HUES48 (cell line): Measurements from ENCODE around the gene BICD1.
"Not testable (repeated sequence)": the region's sequence is repeated elsewhere in the genome, so short reads cannot be mapped to it uniquely, and the experiment has no call there.

Experiments used
- H3K27ac ChIP-seq: one replicate; pipeline ENCODE4 v1.7.0; 2013; ENCODE audit warnings: low read depth, low read length, inconsistent platforms
- H3K27me3 ChIP-seq: 2 replicates; pipeline ENCODE4 v1.6.1; 2013; ENCODE audit warnings: mild to moderate bottlenecking, low read length; ENCODE audit not compliant: control insufficient read depth, insufficient read depth
- H3K36me3 ChIP-seq: 2 replicates; pipeline ENCODE4 v1.6.1; 2013; ENCODE audit warnings: low read length; ENCODE audit not compliant: control insufficient read depth, insufficient read depth
- H3K4me1 ChIP-seq: 2 replicates; pipeline ENCODE4 v1.6.1; 2013; ENCODE audit warnings: mild to moderate bottlenecking, low read length; ENCODE audit not compliant: control insufficient read depth, insufficient read depth
- H3K4me3 ChIP-seq: 2 replicates; pipeline ENCODE4 v1.5.1; 2013; ENCODE audit warnings: mild to moderate bottlenecking, low read depth, low read length
- H3K9ac ChIP-seq: 2 replicates; pipeline ENCODE4 v1.6.1; 2013; ENCODE audit warnings: mild to moderate bottlenecking, low read depth, low read length, moderate library complexity
- H3K9me3 ChIP-seq: 2 replicates; pipeline ENCODE4 v1.6.1; 2013; ENCODE audit warnings: low read length; ENCODE audit not compliant: control insufficient read depth, insufficient read depth

BICD1 gene

DNA sequence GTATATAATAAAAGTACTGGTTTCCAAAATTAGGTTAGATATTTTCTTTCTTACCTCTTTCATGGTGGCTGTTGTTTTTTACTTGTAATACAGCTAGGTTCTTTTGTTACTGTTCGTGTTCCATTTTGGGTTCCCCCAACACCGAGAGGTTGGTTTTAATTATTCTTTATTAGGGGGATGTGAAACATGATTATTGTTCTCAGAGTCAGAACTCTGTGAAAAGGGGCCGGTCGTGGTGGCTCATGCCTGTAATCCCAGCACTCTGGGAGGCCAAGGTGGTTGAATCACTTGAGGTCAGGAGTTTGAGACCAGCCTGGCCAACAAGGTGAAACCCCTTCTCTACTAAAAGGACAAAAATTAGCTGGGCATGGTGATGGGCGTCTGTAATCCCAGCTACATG lies 108.1 kb downstream of the BICD1 start:
- Histone ChIP-seq H3K4me1 (peaks cover 13% of the 10 kb centered on the region), H3K36me3 (peaks cover 45% of the 10 kb centered on the region), H3K9ac (no peak overlapping the region), H3K4me3 (no peak overlapping the region), H3K27ac (no peak overlapping the region), H3K27me3 (no peaks in the 10 kb centered on the region), H3K9me3 (no peaks in the 10 kb centered on the region)

DNA sequence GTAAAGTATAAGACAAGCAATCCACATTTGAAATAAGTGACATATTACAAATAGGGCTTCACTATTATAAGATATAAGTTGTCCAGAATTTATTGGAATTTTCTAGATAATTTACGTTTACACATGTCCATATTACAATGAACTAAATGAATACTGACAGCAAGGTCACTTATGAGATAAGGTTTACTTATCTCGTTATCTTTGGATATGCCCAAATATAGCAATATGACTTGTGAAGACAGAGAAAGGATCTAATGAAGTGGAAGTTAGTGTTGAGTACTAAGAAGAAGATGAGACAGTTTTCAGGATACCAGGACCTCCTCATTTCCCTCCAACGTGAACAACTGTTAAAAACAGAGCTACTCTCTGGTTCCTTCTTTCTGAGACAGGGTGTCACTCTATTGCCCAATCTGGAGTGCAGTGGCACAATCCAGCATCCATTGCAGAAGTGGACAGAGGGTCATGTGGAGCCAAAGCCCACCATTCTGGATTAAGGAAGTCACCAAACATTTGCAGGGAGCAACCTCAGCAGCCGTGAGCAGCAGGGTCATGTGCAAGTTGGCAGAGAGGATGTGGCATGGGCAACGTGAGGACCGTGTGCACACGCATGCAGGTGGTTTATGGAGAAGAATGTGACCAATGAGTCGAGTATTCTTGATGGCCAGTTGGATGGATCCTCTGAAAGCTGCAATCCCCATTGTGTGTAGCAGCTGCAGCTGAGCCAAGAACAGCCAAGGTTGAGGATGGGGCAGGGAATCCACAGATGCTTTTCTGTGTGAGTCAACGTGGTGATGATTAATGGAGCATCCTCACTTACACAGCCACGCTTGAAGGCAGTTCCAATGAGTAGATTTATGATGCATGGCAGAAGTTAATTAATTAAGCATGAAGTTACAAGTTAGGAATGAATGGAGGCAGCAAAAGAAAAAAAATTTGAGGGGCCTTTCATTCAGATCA lies 111.0 kb downstream of the BICD1 start:
- Histone ChIP-seq H3K9ac (no peak overlapping the region), H3K27me3 (no peaks in the 10 kb centered on the region), H3K9me3 (no peaks in the 10 kb centered on the region), H3K36me3 (peaks cover 44% of the 10 kb centered on the region), H3K27ac (no peak overlapping the region), H3K4me3 (no peak overlapping the region), H3K4me1 (no peaks in the 10 kb centered on the region)

DNA sequence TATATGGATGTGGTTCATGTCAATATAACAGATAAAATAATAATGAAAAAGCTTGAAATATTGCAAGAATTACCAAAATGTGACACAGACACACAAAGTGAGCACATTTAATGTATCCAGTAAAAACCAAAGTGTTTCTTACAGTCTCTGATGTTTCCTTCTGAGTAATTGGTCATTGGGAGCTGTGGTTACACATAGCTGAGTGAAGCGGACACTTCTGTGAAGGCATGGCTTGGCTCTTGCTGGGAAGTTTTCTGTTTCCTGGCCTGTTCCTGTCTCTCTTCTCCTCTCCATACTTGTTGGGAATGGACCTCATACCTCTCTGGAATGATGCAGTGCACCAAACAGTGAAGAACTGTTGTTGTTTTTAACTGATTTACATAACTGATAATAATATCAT lies 117.3 kb downstream of the BICD1 start:
- H3K27me3 ChIP-seq = no peaks in the 10 kb centered on the region
- no peaks in the 10 kb centered on the region for H3K9me3 ChIP-seq
- H3K36me3 ChIP-seq = peaks cover 52% of the 10 kb centered on the region
- no peaks in the 10 kb centered on the region for H3K4me1 ChIP-seq
- no peak overlapping the region for H3K4me3 ChIP-seq
- H3K9ac ChIP-seq = no peak overlapping the region
- H3K27ac ChIP-seq = no peak overlapping the region

GRCh38 chr12:32226768-32227167 lies 120.1 kb downstream of the BICD1 start:
- Histone ChIP-seq H3K27me3 (no peaks in the 10 kb centered on the region), H3K4me3 (no peak overlapping the region), H3K9me3 (no peaks in the 10 kb centered on the region), H3K4me1 (no peaks in the 10 kb centered on the region), H3K27ac (no peak overlapping the region), H3K9ac (no peak overlapping the region), H3K36me3 (peaks cover 46% of the 10 kb centered on the region)

DNA sequence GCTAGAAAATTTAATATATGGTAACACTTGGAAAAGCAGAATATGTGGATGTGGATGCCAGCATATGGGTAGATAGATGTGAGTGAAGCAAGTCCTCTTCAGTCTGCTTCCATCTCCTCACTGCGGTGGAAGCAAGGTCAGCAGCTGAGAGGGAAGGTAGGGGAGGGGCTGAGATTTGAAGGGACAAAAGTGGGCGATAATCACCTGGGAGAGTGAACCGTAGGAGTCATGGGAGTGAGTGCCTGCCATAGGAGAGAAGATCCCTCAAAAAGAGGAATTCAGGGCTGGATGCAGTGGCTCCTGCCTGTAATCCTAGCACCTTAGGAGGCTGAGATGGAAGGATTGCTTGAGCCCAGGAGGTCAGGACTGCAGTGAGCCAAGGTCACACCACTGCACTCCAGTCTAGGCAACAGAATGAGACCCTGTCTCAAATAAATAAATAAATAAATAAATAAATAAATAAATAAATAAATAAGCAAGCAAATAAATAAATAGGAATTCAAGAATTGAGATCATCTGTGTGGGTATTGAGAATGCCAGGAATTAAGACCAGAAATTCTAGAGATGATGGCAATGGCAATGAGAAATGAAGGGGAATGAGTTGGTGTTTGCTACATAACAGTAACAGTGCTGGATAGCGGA lies 123.4 kb downstream of the BICD1 start:
- Histone ChIP-seq H3K27me3 (no peaks in the 10 kb centered on the region), H3K36me3 (peaks cover 18% of the 10 kb centered on the region), H3K9me3 (no peaks in the 10 kb centered on the region), H3K4me1 (no peaks in the 10 kb centered on the region), H3K9ac (no peak overlapping the region), H3K27ac (no peak overlapping the region), H3K4me3 (no peak overlapping the region)

- Histone ChIP-seq H3K27ac (no peak overlapping the region), H3K9ac (no peak overlapping the region), H3K4me3 (no peak overlapping the region), H3K9me3 (no peaks in the 10 kb centered on the region), H3K36me3 (peaks cover 14% of the 10 kb centered on the region), H3K27me3 (no peaks in the 10 kb centered on the region), H3K4me1 (no peaks in the 10 kb centered on the region)
Measured at GRCh38 chr12:32230613-32230993, 124.0 kb downstream of the BICD1 start.

- H3K36me3 ChIP-seq = peaks cover 14% of the 10 kb centered on the region
- not testable (repeated sequence) for H3K4me1 ChIP-seq, H3K9me3 ChIP-seq, H3K27me3 ChIP-seq, H3K27ac ChIP-seq, H3K9ac ChIP-seq, H3K4me3 ChIP-seq
Measured at GRCh38 chr12:32231361-32231760, 124.7 kb downstream of the BICD1 start.

DNA sequence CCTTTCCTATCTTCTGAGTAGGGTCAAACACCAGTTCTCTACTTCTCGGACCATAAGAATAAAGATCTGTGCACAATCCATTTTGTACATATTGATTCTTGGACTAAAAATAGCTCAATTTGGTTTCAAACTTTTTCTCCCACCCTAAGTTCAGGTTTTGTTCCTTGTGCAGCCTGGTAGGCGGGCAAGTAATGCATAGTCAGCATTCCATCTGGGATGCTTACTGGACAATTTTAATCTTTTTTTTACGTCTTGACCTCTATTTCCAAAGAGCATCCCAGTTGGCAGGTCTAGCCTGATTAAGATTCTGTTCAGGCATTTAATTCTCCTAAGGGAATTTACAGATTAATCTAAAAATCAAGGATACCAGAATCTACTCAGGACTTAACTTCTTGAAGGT lies 126.9 kb downstream of the BICD1 start:
- peaks cover 4% of the 10 kb centered on the region; the same call in 1 of the 2 replicates for H3K36me3 ChIP-seq
- no peak overlapping the region for H3K27ac ChIP-seq
- H3K4me3 ChIP-seq = no peak overlapping the region
- no peaks in the 10 kb centered on the region; the same call in 1 of the 2 replicates for H3K9me3 ChIP-seq
- no peaks in the 10 kb centered on the region for H3K27me3 ChIP-seq
- no peaks in the 10 kb centered on the region for H3K4me1 ChIP-seq
- H3K9ac ChIP-seq = no peak overlapping the region

DNA sequence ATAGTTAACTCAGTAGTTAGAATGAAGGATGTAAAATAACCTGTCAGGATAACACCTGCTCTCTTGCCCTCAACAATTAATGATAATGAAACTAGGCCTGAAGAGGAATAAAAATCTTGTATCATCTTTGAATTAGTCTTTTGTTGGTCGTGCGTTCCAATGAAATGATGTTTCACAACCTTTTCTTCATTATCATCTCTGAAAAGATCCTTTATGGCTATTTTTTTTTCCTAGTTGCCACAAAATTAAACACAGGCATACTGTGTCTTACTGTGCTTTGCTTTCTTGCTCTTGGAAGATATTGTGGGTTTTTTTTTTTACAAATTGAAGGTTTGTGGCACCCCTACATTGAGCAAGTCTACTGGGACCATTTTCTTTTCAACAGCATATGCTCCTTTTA lies 128.6 kb downstream of the BICD1 start:
- H3K27me3 ChIP-seq = no peaks in the 10 kb centered on the region
- H3K4me3 ChIP-seq = no peak overlapping the region
- no peak overlapping the region for H3K27ac ChIP-seq

GRCh38 chr12:32240162-32240561 lies 133.5 kb downstream of the BICD1 start:
- H3K27me3 ChIP-seq = no peaks in the 10 kb centered on the region
- no peaks in the 10 kb centered on the region; the same call in 1 of the 2 replicates for H3K9me3 ChIP-seq
- no peak overlapping the region for H3K4me3 ChIP-seq
- H3K27ac ChIP-seq = no peak overlapping the region
- H3K9ac ChIP-seq = no peak overlapping the region
- no peaks in the 10 kb centered on the region for H3K4me1 ChIP-seq
- H3K36me3 ChIP-seq = peaks cover 4% of the 10 kb centered on the region; the same call in 1 of the 2 replicates

More for the DNA sequence above, 128.6 kb downstream of the BICD1 start:
- no peak overlapping the region for H3K9ac ChIP-seq
- no peaks in the 10 kb centered on the region for H3K4me1 ChIP-seq
- no peaks in the 10 kb centered on the region; the same call in 1 of the 2 replicates for H3K9me3 ChIP-seq
- peaks cover 4% of the 10 kb centered on the region; the same call in 1 of the 2 replicates for H3K36me3 ChIP-seq

GRCh38 chr12:32240831-32241230 lies 134.2 kb downstream of the BICD1 start:
- no peaks in the 10 kb centered on the region; the same call in 1 of the 2 replicates for H3K9me3 ChIP-seq
- H3K36me3 ChIP-seq = peaks cover 4% of the 10 kb centered on the region; the same call in 1 of the 2 replicates
- H3K4me3 ChIP-seq = no peak overlapping the region
- no peaks in the 10 kb centered on the region for H3K27me3 ChIP-seq
- H3K9ac ChIP-seq = no peak overlapping the region
- H3K27ac ChIP-seq = no peak overlapping the region
- H3K4me1 ChIP-seq = no peaks in the 10 kb centered on the region
